HG02759 (cell line): ENCODE measurements around the gene CCDC191.

Experiments
- ATAC-seq: cut with Tn5 transposase; IDR thresholded peaks from one replicate; pipeline ENCODE4 v1.9.1; 2021; ENCODE audit warnings: mild to moderate bottlenecking, moderate library complexity; ENCODE audit not compliant: unreplicated experiment

CCDC191 gene

DNA sequence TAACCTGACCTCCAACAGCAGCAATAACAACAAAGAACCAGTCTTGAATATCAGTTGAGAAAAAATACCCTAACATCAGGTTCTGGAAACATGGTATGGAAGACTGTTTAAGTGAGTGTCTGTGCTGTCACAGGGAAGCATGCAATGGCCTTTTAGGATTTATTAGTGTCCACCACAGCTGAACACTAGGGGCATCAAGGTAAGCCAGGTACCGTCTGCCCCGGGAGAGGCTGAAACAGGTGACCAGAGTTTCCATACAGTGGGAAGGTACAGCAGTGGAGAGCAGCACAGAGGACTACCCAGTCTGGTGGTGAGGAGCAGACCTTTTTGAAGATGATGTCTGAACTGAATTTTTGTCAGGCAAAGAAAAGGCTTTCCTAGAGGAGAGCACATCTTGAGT, 90.2 kb downstream of the CCDC191 start:
- no peak for ATAC-seq

DNA sequence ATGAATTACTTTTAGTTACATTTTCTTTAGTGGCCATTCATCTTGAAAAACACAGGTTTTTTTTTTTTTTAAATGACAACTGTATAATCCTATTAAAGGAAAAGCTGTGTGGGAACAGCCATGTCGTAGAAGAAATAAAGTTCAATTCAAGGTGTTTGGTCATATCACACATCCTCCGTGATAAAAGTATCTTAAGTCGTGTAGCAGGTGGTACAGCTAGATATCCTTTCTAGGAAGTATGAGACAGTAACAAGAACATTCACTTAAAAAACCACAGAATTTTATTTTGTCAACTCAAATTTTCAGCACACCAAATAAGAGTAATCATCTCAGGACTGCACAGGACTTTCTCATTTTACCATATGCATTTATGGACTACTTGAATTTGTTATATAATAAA, 92.4 kb downstream of the CCDC191 start:
- no peak for ATAC-seq

DNA sequence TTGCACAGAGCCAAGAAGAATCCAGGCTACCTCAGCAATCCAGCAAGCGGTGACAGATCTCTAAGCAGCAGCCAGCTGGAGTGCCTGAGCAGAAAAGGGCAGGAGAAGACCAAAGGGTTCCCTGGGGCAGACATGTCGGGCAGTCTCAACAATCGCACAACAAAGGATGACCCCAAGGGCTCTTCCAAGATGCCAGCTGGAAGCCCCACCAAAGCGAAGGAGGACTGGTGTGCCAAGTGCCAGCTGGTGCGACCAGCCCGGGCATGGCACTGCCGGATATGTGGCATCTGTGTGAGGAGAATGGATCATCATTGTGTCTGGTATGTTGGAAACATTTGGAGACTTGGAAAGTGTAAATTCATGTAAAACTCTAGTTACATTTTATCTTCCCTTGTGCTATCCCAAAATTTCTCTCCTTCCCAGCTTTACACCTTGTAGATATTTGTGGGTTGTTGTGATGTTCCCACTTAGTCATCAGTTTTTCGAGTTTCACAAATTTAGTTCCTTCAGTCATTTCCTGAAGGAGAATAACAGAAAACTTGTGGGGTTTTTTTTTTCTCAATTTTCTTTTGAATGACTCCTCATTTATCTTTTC, 102.1 kb downstream of the CCDC191 start:
- no peak for ATAC-seq

DNA sequence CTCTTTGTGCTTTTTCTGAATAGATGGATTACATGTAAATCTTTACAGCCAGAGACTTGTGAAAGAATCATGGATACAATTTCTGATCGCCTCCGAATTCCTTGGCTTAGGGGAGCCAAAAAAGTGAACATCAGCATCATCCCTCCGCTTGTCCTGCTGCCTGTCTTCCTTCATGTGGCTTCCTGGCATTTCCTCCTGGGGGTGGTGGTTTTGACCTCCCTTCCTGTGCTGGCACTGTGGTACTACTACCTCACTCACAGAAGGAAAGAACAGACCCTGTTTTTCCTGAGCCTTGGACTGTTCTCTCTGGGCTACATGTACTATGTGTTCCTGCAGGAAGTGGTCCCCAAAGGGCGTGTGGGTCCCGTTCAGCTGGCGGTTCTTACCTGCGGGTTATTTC, 102.6 kb downstream of the CCDC191 start:
- ATAC-seq, result no peak

DNA sequence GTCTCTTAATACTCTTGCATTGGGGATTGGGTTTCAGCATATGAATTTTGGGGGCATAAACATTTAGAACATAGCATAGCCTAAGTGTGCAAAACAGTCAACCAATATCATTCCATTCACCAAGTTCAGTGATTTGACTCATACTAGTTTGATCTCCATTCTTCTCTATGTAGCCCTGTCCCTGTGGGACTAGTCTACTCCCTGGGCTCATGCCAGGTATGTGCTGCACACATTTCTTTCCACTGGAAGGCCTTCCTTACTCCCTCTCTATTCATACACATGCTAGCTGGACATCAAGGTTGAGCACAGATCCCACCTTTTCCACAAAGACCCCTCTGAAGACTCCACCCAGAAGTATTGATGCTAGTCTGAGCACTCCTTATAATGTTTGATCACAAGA, 103.4 kb downstream of the CCDC191 start:
- no peak for ATAC-seq

DNA sequence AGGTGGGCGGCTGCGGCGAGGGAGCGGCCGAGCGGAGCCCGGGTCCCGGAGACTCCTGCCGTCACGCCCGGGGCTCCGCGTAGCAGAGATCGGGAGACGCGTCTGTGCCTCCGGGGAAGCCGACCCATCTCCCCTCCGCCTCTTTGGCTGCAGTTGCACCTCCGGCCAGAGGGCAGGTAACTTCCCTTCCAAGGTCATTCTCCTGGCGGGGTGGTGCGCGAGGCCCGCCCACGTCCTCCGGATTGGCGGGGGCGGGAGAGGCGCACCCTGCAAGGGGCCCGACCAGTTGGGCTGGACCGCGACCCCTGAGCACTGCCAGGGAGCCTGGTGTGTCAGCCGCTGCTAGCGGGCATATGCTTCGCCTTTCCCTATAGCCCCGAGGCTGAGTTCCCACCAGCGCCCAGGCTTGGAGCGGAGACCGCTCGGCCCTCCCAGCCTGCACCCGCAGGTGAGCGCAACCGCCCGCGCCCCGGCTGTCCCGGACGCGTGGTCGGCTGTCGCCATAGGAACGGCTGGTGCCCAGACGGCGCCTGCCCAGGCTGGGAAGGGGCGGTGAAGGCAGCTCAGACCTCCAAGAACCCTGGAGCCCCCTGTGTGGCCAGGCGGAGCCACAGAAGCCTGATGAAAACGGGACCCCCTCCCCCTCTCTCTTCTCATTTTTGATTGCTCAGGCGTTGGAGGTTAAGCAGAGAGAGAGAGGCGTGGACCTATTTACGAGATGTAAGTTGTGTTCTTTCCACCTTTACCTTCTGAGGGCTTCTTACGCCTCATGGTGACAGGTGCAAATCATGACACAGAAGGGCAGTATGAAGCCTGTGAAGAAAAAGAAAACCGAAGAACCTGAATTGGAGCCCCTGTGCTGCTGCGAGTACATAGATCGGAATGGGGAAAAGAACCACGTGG, 108.1 kb downstream of the CCDC191 start:
- ATAC-seq, result peak; percentile 58

DNA sequence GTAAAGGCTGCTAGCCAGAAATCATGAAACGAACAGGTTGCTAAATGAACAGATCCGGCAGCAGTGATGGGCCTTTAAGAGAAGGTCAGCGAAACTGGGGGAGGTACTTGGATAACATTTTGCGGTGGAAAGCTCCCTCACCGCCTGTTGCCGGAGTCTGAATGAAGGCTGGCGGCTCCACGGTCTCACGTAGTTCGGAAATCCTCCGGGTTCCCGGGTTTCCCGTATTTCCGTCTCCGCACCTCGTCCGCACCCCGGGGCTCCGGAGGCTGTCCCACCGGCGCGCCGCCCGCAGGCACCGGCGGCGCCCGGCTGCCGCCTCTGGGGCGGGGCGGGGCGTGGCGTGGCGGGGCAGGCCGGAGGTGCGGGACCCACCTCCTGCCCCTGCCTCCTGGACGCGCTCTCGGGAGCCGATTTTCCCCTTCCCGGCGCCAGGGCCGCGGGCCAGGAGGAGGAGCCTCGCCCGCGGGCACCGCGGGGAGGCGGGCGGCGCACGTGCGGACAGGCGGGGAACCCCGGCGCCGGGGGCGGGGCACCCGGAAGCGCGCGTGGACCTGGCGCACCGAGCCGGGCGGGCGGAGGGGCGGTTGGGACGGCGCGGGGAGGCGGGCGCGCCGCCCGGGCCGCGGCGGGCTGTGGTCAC, 108.8 kb downstream of the CCDC191 start, which contains the start of gene ZDHHC23:
ZDHHC23 (plus strand) TSS at position 642 of the 643 bp plus-strand sequence. CDS start 790 bp downstream, outside the sequence.
- peak; percentile 82 for ATAC-seq

DNA sequence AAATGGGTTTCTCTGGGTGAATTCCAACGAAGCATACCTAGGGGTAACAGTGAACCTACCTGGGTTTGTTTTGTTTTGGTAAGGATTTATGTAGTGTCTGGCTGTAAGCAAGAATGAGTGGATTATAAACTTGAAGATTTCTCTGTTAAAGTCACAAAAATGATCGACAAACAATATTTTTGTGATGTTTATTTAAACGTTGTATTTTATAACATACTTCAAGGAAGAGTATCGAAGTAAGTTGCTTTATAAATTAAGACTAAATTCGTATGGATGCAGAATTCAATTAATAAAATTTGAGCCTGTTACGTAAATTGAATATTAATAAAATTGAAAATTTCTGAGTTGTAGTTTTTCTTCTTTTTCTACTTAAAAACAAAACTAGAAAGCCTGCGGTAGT, 109.5 kb downstream of the CCDC191 start:
- ATAC-seq, result no peak

DNA sequence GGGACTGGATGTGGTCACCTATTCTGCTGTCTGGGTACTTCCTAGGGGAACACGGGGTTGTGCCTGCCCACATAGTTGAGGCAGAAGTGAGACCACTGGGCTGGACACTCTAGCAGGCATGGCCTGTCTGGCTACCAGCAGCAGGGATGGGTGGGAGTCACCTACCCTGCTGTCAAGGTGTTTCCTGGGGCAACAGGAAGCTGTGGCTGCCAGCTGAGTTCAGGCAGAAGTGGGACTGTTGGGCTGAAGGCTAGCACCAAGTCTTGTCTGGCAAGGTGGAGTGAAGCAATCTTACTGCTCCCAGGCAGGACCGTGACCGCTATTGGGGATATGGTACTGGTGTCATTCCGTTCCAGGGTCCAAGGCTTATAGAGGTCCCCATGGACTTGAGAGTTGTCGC, 128.8 kb downstream of the CCDC191 start:
- no peak for ATAC-seq

DNA sequence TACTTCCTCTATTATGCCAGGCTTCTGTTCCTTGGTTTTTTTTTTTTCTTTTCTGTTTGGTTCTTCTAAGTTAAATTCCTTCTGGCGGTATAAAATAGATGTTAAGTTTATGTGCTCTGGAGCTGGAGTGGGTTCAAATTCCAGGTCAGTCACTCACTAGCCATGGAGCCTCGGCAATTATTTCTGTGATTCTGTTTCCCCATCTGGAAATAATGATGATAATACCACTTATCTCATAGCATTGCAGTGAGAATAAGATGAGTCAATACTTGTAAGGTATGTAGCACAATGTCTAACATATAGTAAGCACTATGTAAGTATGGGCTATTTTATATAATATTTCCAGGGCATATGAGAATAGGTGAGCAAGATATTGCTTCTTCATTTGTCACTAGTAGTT, 141.7 kb downstream of the CCDC191 start:
- no peak for ATAC-seq
